H9 (cell line): ENCODE measurements around the gene HIRA. TPM values are rescaled to one million over a fixed set of nuclear protein-coding genes. Genes with fewer than 3 reads are reported as not detected.

Experiments used
- DNase-seq: peaks from one replicate; pipeline ENCODE4 v3.0.0-alpha.2; 2017
- H2AFZ ChIP-seq: one replicate; pipeline ENCODE4 v1.6.1; 2013; ENCODE audit warnings: mild to moderate bottlenecking, low read length, control low read depth, moderate library complexity
- H2AK5ac ChIP-seq: 2 replicates; pipeline ENCODE4 v1.6.1; 2013; ENCODE audit warnings: low read length, control low read depth, mixed read lengths; ENCODE audit not compliant: insufficient read length
- H2BK120ac ChIP-seq: one replicate; pipeline ENCODE4 v1.6.1; 2013; ENCODE audit warnings: low read depth, mild to moderate bottlenecking, low read length, control low read depth, inconsistent platforms; ENCODE audit not compliant: poor library complexity, severe bottlenecking
- H2BK12ac ChIP-seq: 2 replicates; pipeline ENCODE4 v1.6.1; 2013; ENCODE audit warnings: low read length, control low read depth, mixed read lengths, low read depth; ENCODE audit not compliant: insufficient read length
- H2BK15ac ChIP-seq: 2 replicates; pipeline ENCODE4 v1.6.1; 2013; ENCODE audit warnings: low read depth, low read length, control low read depth
- H2BK20ac ChIP-seq: one replicate; pipeline ENCODE4 v1.6.1; 2013; ENCODE audit warnings: low read depth, mild to moderate bottlenecking, low read length, control low read depth, inconsistent platforms; ENCODE audit not compliant: poor library complexity, severe bottlenecking
- H2BK5ac ChIP-seq: 2 replicates; pipeline ENCODE4 v1.6.1; 2013; ENCODE audit warnings: low read length, control low read depth, mixed read lengths; ENCODE audit not compliant: insufficient read length
- H3K14ac ChIP-seq: 2 replicates; pipeline ENCODE4 v1.6.1; 2013; ENCODE audit warnings: low read length, control low read depth; ENCODE audit not compliant: insufficient read depth
- H3K18ac ChIP-seq: 2 replicates; pipeline ENCODE4 v1.6.1; 2013; ENCODE audit warnings: low read depth, mild to moderate bottlenecking, mixed read lengths, low read length, control low read depth; ENCODE audit not compliant: insufficient read length
- H3K23ac ChIP-seq: 2 replicates; pipeline ENCODE4 v1.6.1; 2013; ENCODE audit warnings: low read length, control low read depth, mixed read lengths, low read depth; ENCODE audit not compliant: insufficient read length
- H3K23me2 ChIP-seq: 2 replicates; pipeline ENCODE4 v1.6.1; 2013; ENCODE audit warnings: low read depth, mild to moderate bottlenecking, mixed read lengths, low read length, control low read depth; ENCODE audit not compliant: insufficient read length, poor library complexity, severe bottlenecking
- H3K27ac ChIP-seq: 2 replicates; pipeline ENCODE4 v1.5.1; 2013; ENCODE audit warnings: low read length, control low read depth, mixed read lengths, low read depth; ENCODE audit not compliant: insufficient read length
- H3K27me3 ChIP-seq: 2 replicates; pipeline ENCODE4 v1.6.1; 2013; ENCODE audit warnings: low read length, control low read depth, inconsistent platforms; ENCODE audit not compliant: insufficient read depth
- H3K4ac ChIP-seq: 2 replicates; pipeline ENCODE4 v1.6.1; 2013; ENCODE audit warnings: low read depth, mild to moderate bottlenecking, control low read depth, inconsistent platforms, low read length, moderate library complexity
- H3K4me1 ChIP-seq: 2 replicates; pipeline ENCODE4 v1.6.1; 2013; ENCODE audit warnings: low read length, control low read depth, inconsistent platforms; ENCODE audit not compliant: insufficient read depth
- H3K4me2 ChIP-seq: 2 replicates; pipeline ENCODE4 v1.6.1; 2013; ENCODE audit warnings: low read length, control low read depth, mixed read lengths; ENCODE audit not compliant: insufficient read length, insufficient read depth
- H3K56ac ChIP-seq: 2 replicates; pipeline ENCODE4 v1.6.1; 2013; ENCODE audit warnings: low read depth, mild to moderate bottlenecking, mixed read lengths, low read length, control low read depth; ENCODE audit not compliant: insufficient read length
- H3K79me1 ChIP-seq: 2 replicates; pipeline ENCODE4 v1.6.1; 2013; ENCODE audit warnings: low read depth, mild to moderate bottlenecking, moderate library complexity, low read length, control low read depth, inconsistent platforms; ENCODE audit not compliant: insufficient read depth, poor library complexity, severe bottlenecking
- H3K79me2 ChIP-seq: 2 replicates; pipeline ENCODE4 v1.6.1; 2013; ENCODE audit warnings: low read length, control low read depth, inconsistent platforms; ENCODE audit not compliant: insufficient read depth
- H3K9ac ChIP-seq: 2 replicates; pipeline ENCODE4 v1.6.1; 2013; ENCODE audit warnings: low read length, control low read depth, mixed read lengths; ENCODE audit not compliant: insufficient read length; ENCODE audit errors: extremely low read depth
- H3K9me3 ChIP-seq: one replicate; pipeline ENCODE4 v1.6.1; 2013; ENCODE audit warnings: low read depth, low read length, inconsistent platforms; ENCODE audit not compliant: control insufficient read depth
- H3T11ph ChIP-seq: one replicate; pipeline ENCODE4 v1.6.1; 2013; ENCODE audit warnings: mild to moderate bottlenecking, low read length, control low read depth, inconsistent platforms
- H4K20me1 ChIP-seq: one replicate; pipeline ENCODE4 v1.6.1; 2013; ENCODE audit not compliant: control insufficient read depth, insufficient read length, insufficient read depth
- H4K5ac ChIP-seq: 2 replicates; pipeline ENCODE4 v1.6.1; 2013; ENCODE audit warnings: low read depth, mild to moderate bottlenecking, mixed read lengths, low read length, control low read depth; ENCODE audit not compliant: insufficient read length
- H4K8ac ChIP-seq: replicated peaks from 2 replicates; pipeline ENCODE4 v1.6.1; 2013; ENCODE audit warnings: low read length, control low read depth, mixed read lengths, low read depth; ENCODE audit not compliant: insufficient read length
- H4K91ac ChIP-seq: 2 replicates; pipeline ENCODE4 v1.6.1; 2013; ENCODE audit warnings: low read depth, mild to moderate bottlenecking, moderate library complexity, mixed read lengths, low read length, control low read depth; ENCODE audit not compliant: insufficient read length
- H3K27ac Mint-ChIP-seq, 3 experiments: 2 replicates in 2 of 3; 3 replicates in 1 of 3; pipeline ENCODE4 v1.8.0; 2020 to 2021; ENCODE audit warnings: mixed read lengths in 3 of 3, mild to moderate bottlenecking in 1 of 3, moderate library complexity in 1 of 3
- H3K27me3 Mint-ChIP-seq: 2 replicates; pipeline ENCODE4 v1.8.0; 2021; ENCODE audit warnings: low read depth, mild to moderate bottlenecking, moderate library complexity, mixed read lengths
- H3K36me3 Mint-ChIP-seq, 3 experiments: 2 replicates in 2 of 3; 3 replicates in 1 of 3; pipeline ENCODE4 v1.8.0; 2020 to 2021; ENCODE audit warnings: low read depth in 3 of 3, mixed read lengths in 3 of 3; ENCODE audit not compliant: insufficient read depth in 1 of 3
- H3K4me1 Mint-ChIP-seq, 2 experiments: 2 replicates each; pipeline ENCODE4 v1.8.0; 2020; ENCODE audit warnings: mixed read lengths in 2 of 2
- H3K4me3 Mint-ChIP-seq, 2 experiments: 2 replicates in 1 of 2; 3 replicates in 1 of 2; pipeline ENCODE4 v1.8.0; 2020 to 2021; ENCODE audit warnings: mild to moderate bottlenecking in 2 of 2, mixed read lengths in 2 of 2, moderate library complexity in 1 of 2
- H3K9me3 Mint-ChIP-seq, 2 experiments: 2 replicates in 1 of 2; 3 replicates in 1 of 2; pipeline ENCODE4 v1.8.0; 2020; ENCODE audit warnings: mild to moderate bottlenecking in 2 of 2, mixed read lengths in 2 of 2, moderate library complexity in 1 of 2
- total RNA-seq: library from RNA; stranded (reverse); gene quantifications from 2 replicates; pipeline ENCODE4 v1.2.1, GENCODE V29; 2021
- TF ChIP-seq, protein P1 (sequence below): fragments of 200-600 bp; sonication (generic); conservative IDR thresholded peaks from 3 replicates; pipeline ENCODE4 v1.8.0; 2021; ENCODE audit warnings: antibody characterized with exemption, mild to moderate bottlenecking

The HIRA gene
- total RNA-seq, 1 experiment from 2014 or later, result 51.9 TPM

DNA sequence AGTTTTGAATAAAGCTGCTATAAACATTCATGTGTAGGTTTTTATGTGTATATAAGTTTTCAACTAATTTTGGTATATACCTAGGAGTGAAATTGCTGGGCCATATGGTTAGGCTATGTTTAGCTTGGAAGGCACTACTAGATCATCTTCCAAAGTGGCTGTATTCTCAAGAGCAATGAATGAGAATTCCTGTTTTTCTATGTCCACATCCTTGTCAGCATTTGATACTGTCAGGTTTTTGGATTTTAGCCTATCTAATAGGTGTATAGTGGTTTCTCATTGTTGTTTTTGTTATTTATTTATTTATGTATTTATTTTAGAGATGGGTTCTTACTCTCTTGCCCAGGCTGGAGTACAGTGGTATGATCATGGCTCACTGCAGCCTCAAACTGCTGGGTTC, 113.7 kb downstream of the HIRA start:
- H3K56ac ChIP-seq, result no peak overlapping the region
- no peak overlapping the region for H3K27ac Mint-ChIP-seq
- no peak overlapping the region for H3K18ac ChIP-seq
- peaks cover 14% of the 10 kb centered on the region for H3K9me3 ChIP-seq
- no peak overlapping the region for H3K23ac ChIP-seq
- H3K36me3 Mint-ChIP-seq, result peaks cover 5 to 21% (median 17%) of the 10 kb centered on the region in 3 experiments
- no peak overlapping the region for H2AK5ac ChIP-seq
- no peaks in the 10 kb centered on the region for H3K4me1 Mint-ChIP-seq
- no peak overlapping the region for H2BK20ac ChIP-seq
- H2BK15ac ChIP-seq, result no peak overlapping the region
- TF ChIP-seq, protein P1, sequence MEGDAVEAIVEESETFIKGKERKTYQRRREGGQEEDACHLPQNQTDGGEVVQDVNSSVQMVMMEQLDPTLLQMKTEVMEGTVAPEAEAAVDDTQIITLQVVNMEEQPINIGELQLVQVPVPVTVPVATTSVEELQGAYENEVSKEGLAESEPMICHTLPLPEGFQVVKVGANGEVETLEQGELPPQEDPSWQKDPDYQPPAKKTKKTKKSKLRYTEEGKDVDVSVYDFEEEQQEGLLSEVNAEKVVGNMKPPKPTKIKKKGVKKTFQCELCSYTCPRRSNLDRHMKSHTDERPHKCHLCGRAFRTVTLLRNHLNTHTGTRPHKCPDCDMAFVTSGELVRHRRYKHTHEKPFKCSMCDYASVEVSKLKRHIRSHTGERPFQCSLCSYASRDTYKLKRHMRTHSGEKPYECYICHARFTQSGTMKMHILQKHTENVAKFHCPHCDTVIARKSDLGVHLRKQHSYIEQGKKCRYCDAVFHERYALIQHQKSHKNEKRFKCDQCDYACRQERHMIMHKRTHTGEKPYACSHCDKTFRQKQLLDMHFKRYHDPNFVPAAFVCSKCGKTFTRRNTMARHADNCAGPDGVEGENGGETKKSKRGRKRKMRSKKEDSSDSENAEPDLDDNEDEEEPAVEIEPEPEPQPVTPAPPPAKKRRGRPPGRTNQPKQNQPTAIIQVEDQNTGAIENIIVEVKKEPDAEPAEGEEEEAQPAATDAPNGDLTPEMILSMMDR, result no peak
- H3K79me1 ChIP-seq, result no peaks in the 10 kb centered on the region
- H2BK120ac ChIP-seq, result no peak overlapping the region
- H4K20me1 ChIP-seq, result no peaks in the 10 kb centered on the region
- H3K4me3 Mint-ChIP-seq, result no peak overlapping the region
- H2AFZ ChIP-seq, result no peak overlapping the region
- no peak overlapping the region for H4K8ac ChIP-seq
- H3T11ph ChIP-seq, result no peak overlapping the region
- H3K9me3 Mint-ChIP-seq, result peaks cover 52 to 64% of the 10 kb centered on the region in 2 experiments
- no peaks in the 10 kb centered on the region for H3K4me1 ChIP-seq
- no peak overlapping the region for H4K5ac ChIP-seq
- H3K23me2 ChIP-seq, result no peaks in the 10 kb centered on the region
- H3K27ac ChIP-seq, result no peak overlapping the region
- H3K9ac ChIP-seq, result no peak overlapping the region
- no peaks in the 10 kb centered on the region for H3K27me3 ChIP-seq
- H2BK5ac ChIP-seq, result no peak overlapping the region
- no peak overlapping the region for H2BK12ac ChIP-seq
- DNase-seq, result no peak
- H3K27me3 Mint-ChIP-seq, result peaks cover 3% of the 10 kb centered on the region
- no peak overlapping the region for H4K91ac ChIP-seq
- no peak overlapping the region for H3K14ac ChIP-seq
- no peak overlapping the region for H3K4ac ChIP-seq
- H3K79me2 ChIP-seq, result no peaks in the 10 kb centered on the region
- H3K4me2 ChIP-seq, result no peak overlapping the region
